Panc1 (cell line): ENCODE results near the gene PIK3IP1. TPM values are rescaled to one million over a fixed set of nuclear protein-coding genes. Genes with fewer than 3 reads are reported as not detected.
"Not testable (repeated sequence)": the region's sequence is repeated elsewhere in the genome, so short reads cannot be mapped to it uniquely, and the experiment has no call there.

Experiments
- ATAC-seq: fragments of 200-7000 bp; cut with Tn5 transposase; 2 replicates; pipeline ENCODE4 v1.9.1; 2020; ENCODE audit warnings: mild to moderate bottlenecking, moderate library complexity
- BruUV-seq: library from RNA; stranded (reverse); fragments of 400-500 nt; replicated peaks from 2 replicates; lab custom pipeline; 2021; lab: Mats Ljungman, UMichigan
- CTCF ChIA-PET: fragments of 300-600 bp; sonication (Branson Sonifier 250); formaldehyde crosslinking; loops from one replicate; lab custom pipeline; 2022; ENCODE audit warnings: antibody characterized with exemption; lab: Charles Lee
- POLR2A ChIA-PET: fragments of 300-600 bp; sonication (Branson Sonifier 250); formaldehyde crosslinking; loops from one replicate; lab custom pipeline; 2022; ENCODE audit warnings: antibody characterized with exemption; lab: Charles Lee
- DNase-seq: peaks from one replicate; pipeline ENCODE4 v3.0.0-alpha.2; 2010; ENCODE audit warnings: low read depth, low spot score
- H3K27ac ChIP-seq: 2 replicates; pipeline ENCODE4 v1.5.1; 2011; ENCODE audit warnings: mild to moderate bottlenecking, low read length, inconsistent platforms
- H3K27me3 ChIP-seq: fragments of 200-500 bp; sonication (Bioruptor generic); 2 replicates; pipeline ENCODE4 v1.6.0; 2014; ENCODE audit warnings: low read length, inconsistent platforms; ENCODE audit not compliant: control insufficient read depth, insufficient read depth
- H3K36me3 ChIP-seq: fragments of 200-500 bp; sonication (Bioruptor generic); 2 replicates; pipeline ENCODE4 v1.5.1; 2014; ENCODE audit warnings: inconsistent platforms, mild to moderate bottlenecking, low read length, moderate library complexity; ENCODE audit not compliant: control insufficient read depth, insufficient read depth
- H3K4me1 ChIP-seq: 2 replicates; pipeline ENCODE4 v1.5.1; 2011; ENCODE audit warnings: inconsistent platforms, mild to moderate bottlenecking, low read length, moderate library complexity; ENCODE audit not compliant: control insufficient read depth, insufficient read depth
- H3K4me3 ChIP-seq, 2 experiments: 2 replicates each; pipeline ENCODE4 v1.5.1; 2011 to 2012; ENCODE audit warnings: low read depth in 2 of 2, low read length in 2 of 2, mild to moderate bottlenecking in 2 of 2, inconsistent platforms in 1 of 2, moderate library complexity in 1 of 2
- H3K9me3 ChIP-seq: fragments of 200-500 bp; sonication (Bioruptor generic); 2 replicates; pipeline ENCODE4 v1.5.1; 2014; ENCODE audit warnings: low read depth, mild to moderate bottlenecking, inconsistent platforms, low read length, moderate library complexity; ENCODE audit not compliant: control insufficient read depth, insufficient read depth
- CTCF ChIP-seq: fragments of 450-650 bp; IDR thresholded peaks from 2 replicates; pipeline ENCODE4 v1.5.1; 2017; ENCODE audit warnings: mild to moderate bottlenecking
- POLR2AphosphoS5 ChIP-seq: IDR thresholded peaks from 2 replicates; pipeline ENCODE4 v1.6.1; 2012; ENCODE audit warnings: mild to moderate bottlenecking, low read depth, low read length, moderate library complexity
- SIN3A ChIP-seq: IDR thresholded peaks from 2 replicates; pipeline ENCODE4 v1.6.1; 2012; ENCODE audit warnings: low read depth, mild to moderate bottlenecking, low read length, moderate library complexity, borderline replicate concordance; ENCODE audit not compliant: insufficient read depth
- TCF7L2 ChIP-seq: IDR thresholded peaks from 2 replicates; pipeline ENCODE4 v1.6.1; 2011; ENCODE audit warnings: mild to moderate bottlenecking, low read depth, low read length, inconsistent platforms
- in situ Hi-C: cut with HindIII; loops from 2 replicates; pipeline ENCODE4 v1.10.0; 2016; ENCODE audit warnings: low sequenced_read_pairs, low pct_unique_long_range_greater_than_20kb
- intact Hi-C: fragments of 100-400 bp; cut with micrococcal nuclease; formaldehyde crosslinking; loops from one replicate; pipeline ENCODE4 v1.10.0; 2022; ENCODE audit not compliant: unreplicated experiment
- total RNA-seq: library from RNA; stranded (reverse); gene quantifications from one replicate; pipeline ENCODE4 v1.2.1, GENCODE V29; 2021; ENCODE audit not compliant: unreplicated experiment
- TF ChIP-seq, protein P1 (sequence below), 2 experiments: IDR thresholded peaks; 2 replicates each; pipeline ENCODE4 v1.6.1; 2011 to 2012; ENCODE audit warnings: low read depth in 2 of 2, control low read depth in 1 of 2, low read length in 1 of 2, mild to moderate bottlenecking in 1 of 2, moderate library complexity in 1 of 2; ENCODE audit not compliant: insufficient read depth in 1 of 2

The PIK3IP1 gene
- total RNA-seq, 1 experiment from 2014 or later: 3.6 TPM

DNA sequence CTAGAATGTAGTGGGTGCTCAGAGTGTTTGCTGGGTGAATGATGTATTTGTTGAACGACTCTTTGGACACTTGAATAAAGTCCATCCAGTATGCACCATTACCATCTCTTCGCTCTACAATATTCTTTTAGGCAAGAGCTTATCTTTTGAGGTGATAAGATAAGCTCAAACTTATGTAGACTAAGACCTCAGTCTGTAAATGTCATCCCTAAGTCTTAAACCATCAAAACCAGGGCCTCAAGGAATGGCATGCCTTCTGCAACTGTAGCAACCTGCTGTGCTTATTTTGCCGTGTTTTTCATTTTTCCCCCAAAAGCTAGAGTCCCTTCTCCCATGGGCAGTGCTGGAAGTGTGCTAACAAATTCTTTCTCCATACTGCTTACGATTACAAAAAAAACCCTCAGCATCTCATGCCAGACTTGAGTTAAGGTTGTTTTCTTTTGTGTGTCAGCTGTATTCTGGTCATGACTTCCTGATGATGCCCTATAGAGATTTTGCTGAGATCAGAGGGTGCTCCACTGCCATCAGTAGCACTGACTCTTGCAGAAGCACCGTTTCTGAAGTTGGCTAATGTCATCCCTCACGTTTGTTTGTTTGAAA, 52.4 kb downstream of the PIK3IP1 start:
- Histone ChIP-seq H3K4me3 (no peak overlapping the region), H3K27ac (no peak overlapping the region), H3K4me1 (peaks cover 30% of the 10 kb centered on the region), H3K36me3 (no peaks in the 10 kb centered on the region), H3K27me3 (no peaks in the 10 kb centered on the region), H3K9me3 (no peaks in the 10 kb centered on the region)
- in situ Hi-C loops (no loop called here), intact Hi-C loops (no loop called here)
- no TSS peak for BruUV-seq
- ChIA-PET CTCF (no interaction called here), POLR2A (no interaction called here)
- DNase-seq (no peak), ATAC-seq (no peak)
- TF ChIP-seq, protein P1, sequence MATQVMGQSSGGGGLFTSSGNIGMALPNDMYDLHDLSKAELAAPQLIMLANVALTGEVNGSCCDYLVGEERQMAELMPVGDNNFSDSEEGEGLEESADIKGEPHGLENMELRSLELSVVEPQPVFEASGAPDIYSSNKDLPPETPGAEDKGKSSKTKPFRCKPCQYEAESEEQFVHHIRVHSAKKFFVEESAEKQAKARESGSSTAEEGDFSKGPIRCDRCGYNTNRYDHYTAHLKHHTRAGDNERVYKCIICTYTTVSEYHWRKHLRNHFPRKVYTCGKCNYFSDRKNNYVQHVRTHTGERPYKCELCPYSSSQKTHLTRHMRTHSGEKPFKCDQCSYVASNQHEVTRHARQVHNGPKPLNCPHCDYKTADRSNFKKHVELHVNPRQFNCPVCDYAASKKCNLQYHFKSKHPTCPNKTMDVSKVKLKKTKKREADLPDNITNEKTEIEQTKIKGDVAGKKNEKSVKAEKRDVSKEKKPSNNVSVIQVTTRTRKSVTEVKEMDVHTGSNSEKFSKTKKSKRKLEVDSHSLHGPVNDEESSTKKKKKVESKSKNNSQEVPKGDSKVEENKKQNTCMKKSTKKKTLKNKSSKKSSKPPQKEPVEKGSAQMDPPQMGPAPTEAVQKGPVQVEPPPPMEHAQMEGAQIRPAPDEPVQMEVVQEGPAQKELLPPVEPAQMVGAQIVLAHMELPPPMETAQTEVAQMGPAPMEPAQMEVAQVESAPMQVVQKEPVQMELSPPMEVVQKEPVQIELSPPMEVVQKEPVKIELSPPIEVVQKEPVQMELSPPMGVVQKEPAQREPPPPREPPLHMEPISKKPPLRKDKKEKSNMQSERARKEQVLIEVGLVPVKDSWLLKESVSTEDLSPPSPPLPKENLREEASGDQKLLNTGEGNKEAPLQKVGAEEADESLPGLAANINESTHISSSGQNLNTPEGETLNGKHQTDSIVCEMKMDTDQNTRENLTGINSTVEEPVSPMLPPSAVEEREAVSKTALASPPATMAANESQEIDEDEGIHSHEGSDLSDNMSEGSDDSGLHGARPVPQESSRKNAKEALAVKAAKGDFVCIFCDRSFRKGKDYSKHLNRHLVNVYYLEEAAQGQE (IDR thresholded peaks at IDR 0.05; ENCODE audit: insufficient read depth in 1 of 2, low read depth in 2 of 2, low read length in 1 of 2): no peak
- TF ChIP-seq TCF7L2: no peak
- TF ChIP-seq POLR2AphosphoS5: no peak
- no peak for TF ChIP-seq SIN3A
- no peak for TF ChIP-seq CTCF

DNA sequence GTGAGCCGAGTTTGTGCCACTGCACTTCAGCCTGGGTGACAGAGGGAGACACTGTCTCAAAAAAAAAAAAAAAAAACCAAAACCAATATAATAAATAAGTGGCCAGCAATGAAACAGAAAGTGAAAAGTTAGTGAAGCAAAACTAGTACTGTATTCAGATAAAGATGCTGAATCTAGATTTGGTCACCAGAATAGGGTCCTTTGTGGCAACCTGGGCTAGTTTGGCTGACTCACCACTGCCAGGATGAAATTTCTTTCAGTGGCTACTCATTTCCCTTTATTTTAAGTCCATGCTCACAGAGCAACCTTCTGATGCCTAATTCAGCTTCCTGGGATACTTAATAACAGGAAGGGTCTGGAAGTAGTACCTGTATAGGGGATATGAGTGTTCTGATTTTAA, 54.2 kb downstream of the PIK3IP1 start:
- Histone ChIP-seq H3K36me3 (no peaks in the 10 kb centered on the region), H3K9me3 (no peaks in the 10 kb centered on the region), H3K27me3 (no peaks in the 10 kb centered on the region), H3K4me1 (peaks cover 16% of the 10 kb centered on the region), H3K4me3 (no peak overlapping the region), H3K27ac (no peak overlapping the region)
- intact Hi-C loops: no loop called here
- DNase-seq (no peak), ATAC-seq (no peak)
- POLR2A ChIA-PET: no interaction called here
- BruUV-seq: no TSS peak
- TF ChIP-seq, protein P1 (IDR thresholded peaks at IDR 0.05; ENCODE audit: insufficient read depth in 1 of 2, low read depth in 2 of 2, low read length in 1 of 2): no peak
- TF ChIP-seq SIN3A (no peak), CTCF (no peak), POLR2AphosphoS5 (no peak), TCF7L2 (no peak)
- in situ Hi-C loops: no loop called here
- CTCF ChIA-PET: interaction anchor here (0.7 kb wide), 1 partner anchor 9 kb away, joined by 4 read pairs; no protein-coding TSS in a partner anchor

GRCh38 chr22:31236044-31236443, 56.2 kb downstream of the PIK3IP1 start:
- H3K4me1 ChIP-seq, DNase-seq, ATAC-seq, POLR2A ChIA-PET, in situ Hi-C loops, H3K9me3 ChIP-seq, H3K27me3 ChIP-seq, H3K36me3 ChIP-seq, H3K4me3 ChIP-seq, intact Hi-C loops, CTCF ChIA-PET, BruUV-seq, H3K27ac ChIP-seq: not testable (repeated sequence)
